ENCODE results near the gene SCAND1. TPM values are rescaled to one million over a fixed set of nuclear protein-coding genes. Genes with fewer than 3 reads are reported as not detected.
"Not testable (repeated sequence)": the region's sequence is repeated elsewhere in the genome, so short reads cannot be mapped to it uniquely, and the experiment has no call there.

SCAND1 gene
- total and polyA plus RNA-seq, 3 donors from 2014 or later: 45.4 to 136 (median 120) TPM

DNA sequence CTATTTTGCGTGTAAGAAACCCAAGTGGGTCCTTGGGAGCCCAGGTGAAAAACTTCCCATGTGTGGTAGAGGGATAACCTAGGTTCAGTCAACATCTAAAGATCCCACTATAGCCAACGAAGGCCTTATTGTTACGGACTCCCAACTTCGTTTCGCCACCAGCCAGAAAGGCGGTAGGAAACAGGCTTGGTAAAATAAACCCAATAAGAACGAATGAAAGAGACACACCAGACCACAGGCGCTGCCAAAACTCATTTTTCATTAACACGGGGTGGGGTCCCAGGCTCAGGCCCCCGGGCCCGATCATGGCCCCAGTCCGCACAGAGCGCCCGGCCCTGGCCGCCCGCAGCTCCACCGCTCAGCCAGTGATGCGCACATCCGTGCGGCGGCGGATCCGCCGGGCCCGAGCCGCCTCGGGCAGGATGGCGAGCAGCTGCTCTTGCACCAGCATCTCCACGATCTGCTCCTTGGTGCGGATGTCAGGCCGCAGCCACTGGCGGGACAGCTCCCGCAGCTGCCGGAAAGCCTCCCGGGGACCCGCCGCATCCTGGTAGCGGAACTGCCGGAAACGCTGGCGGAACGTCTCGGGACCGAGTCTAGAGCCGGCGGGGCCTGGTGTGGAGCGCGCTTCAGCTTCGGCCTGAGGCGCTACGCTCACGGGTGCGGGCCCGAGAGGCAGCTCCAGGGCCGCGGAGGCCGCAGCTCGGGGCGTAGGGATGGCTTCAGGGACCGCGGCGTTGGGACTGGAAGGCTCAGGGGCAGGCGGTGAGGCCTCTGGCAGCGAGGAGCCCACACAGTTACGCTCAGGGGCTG is 709 bp downstream of the SCAND1 start:
- Histone ChIP-seq H3K9me3 (no peaks in the 10 kb centered on the region), H3K27ac (peak overlapping the region; percentile 95), H3K4me1 (peaks cover 19% of the 10 kb centered on the region), H3K27me3 (no peaks in the 10 kb centered on the region), H3K4me3 (peak overlapping the region; percentile 96 to 97), H3K36me3 (ENCODE audit: low read depth, missing control alignments) (no peaks in the 10 kb centered on the region)
- TF ChIP-seq, protein P1, sequence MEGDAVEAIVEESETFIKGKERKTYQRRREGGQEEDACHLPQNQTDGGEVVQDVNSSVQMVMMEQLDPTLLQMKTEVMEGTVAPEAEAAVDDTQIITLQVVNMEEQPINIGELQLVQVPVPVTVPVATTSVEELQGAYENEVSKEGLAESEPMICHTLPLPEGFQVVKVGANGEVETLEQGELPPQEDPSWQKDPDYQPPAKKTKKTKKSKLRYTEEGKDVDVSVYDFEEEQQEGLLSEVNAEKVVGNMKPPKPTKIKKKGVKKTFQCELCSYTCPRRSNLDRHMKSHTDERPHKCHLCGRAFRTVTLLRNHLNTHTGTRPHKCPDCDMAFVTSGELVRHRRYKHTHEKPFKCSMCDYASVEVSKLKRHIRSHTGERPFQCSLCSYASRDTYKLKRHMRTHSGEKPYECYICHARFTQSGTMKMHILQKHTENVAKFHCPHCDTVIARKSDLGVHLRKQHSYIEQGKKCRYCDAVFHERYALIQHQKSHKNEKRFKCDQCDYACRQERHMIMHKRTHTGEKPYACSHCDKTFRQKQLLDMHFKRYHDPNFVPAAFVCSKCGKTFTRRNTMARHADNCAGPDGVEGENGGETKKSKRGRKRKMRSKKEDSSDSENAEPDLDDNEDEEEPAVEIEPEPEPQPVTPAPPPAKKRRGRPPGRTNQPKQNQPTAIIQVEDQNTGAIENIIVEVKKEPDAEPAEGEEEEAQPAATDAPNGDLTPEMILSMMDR (IDR thresholded peaks at IDR 0.05): no peak
- TF ChIP-seq POLR2A (IDR thresholded peaks at IDR 0.05): no peak
- intact Hi-C loops (cut with DNase I; ENCODE audit: low total_unique reads): no loop called here
- WGBS, 2 donors: 1 to 2% methylated on average over 23 to 34 of the region's 65 CpGs
- peak; percentile 40 for DNase-seq

DNA sequence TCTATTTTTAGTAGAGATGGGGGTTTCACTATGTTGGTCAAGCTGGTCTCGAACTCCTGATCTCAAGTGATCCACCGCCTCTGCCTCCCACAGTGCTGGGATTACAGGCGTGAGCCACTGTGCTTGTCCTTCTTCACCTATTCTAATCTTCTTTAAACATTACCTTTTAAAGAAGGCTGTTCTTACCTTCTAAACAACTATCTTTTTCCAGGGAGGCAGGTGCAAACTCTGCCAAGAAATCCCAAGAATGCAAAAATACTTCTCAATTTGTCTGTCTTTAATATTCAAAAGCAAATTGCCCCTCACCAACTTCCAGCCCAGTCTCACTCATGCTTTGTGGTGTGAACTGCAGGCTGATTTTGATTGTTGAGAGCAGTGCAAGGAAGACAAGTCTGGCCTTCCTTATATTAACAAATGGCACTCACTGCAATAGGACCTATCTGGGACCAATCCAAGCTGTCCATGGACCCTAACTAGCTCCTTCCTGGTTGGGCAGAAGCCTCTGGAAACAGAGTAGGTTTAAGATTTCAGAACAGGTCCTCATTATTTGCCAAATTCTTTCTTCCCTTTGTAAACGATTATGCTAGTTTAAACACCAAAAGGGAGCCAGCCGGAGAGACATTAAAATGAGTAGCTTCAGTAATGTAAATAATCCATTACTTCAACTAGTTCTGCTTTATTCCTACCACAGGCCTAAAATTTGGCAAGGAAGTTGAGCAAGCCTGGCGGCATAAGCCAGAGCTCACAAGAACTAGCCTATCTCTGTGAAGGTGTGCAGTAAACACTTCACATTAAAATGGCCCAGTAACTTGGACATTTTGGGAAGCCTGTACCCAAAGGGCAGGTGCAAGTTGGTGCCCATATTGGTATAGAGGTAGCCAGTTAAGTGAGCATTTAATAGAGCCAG is 1.6 kb downstream of the SCAND1 start:
- Histone ChIP-seq H3K27me3 (no peaks in the 10 kb centered on the region), H3K9me3 (no peaks in the 10 kb centered on the region), H3K4me1 (peaks cover 19% of the 10 kb centered on the region), H3K27ac (peak overlapping the region; percentile 95), H3K36me3 (ENCODE audit: low read depth, missing control alignments) (no peaks in the 10 kb centered on the region), H3K4me3 (peak overlapping the region; percentile 96 to 97)
- WGBS, 2 donors: 37 to 52% methylated on average over 6 of the region's 6 CpGs
- TF ChIP-seq, protein P1 (IDR thresholded peaks at IDR 0.05): no peak
- TF ChIP-seq POLR2A (IDR thresholded peaks at IDR 0.05): no peak
- DNase-seq: no peak
- intact Hi-C loops (cut with DNase I; ENCODE audit: low total_unique reads): no loop called here

DNA sequence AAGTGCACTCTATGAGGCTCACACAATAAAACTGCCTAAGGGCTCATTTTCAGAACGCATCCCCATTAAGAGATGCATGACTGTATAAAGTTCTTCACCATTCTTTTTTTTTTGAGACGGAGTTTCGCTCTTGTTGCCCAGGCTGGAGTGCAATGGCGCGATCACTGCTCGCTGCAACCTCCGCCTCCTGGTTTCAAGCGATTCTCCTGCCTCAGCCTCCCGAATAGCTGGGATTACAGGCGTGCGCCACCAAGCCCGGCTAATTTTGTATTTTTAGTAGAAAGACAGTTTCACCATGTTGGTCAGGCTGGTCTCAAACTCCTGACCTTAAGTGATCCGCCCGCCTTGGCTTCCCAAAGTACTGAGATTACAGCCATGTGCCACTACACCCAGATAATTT is 2.2 kb downstream of the SCAND1 start:
- H3K27me3 ChIP-seq; DNase-seq; H3K36me3 ChIP-seq (ENCODE audit: low read depth, missing control alignments); H3K4me3 ChIP-seq; intact Hi-C loops (cut with DNase I; ENCODE audit: low total_unique reads); H3K9me3 ChIP-seq: not testable (repeated sequence)
- Histone ChIP-seq H3K27ac (peak overlapping the region in 1 of 2 donors; percentile 95), H3K4me1 (peaks cover 19% of the 10 kb centered on the region)
- WGBS, 2 donors: 63 to 77% methylated on average over 13 to 14 of the region's 14 CpGs

GRCh38 chr20:35950093-35950492 is 4.2 kb downstream of the SCAND1 start:
- intact Hi-C loops (cut with DNase I; ENCODE audit: low total_unique reads): no loop called here
- H3K27ac ChIP-seq: no peak overlapping the region

More at GRCh38 chr20:35950093-35950492, 4.2 kb downstream of the SCAND1 start:
- Histone ChIP-seq H3K9me3 (no peaks in the 10 kb centered on the region), H3K36me3 (ENCODE audit: low read depth, missing control alignments) (no peaks in the 10 kb centered on the region), H3K27me3 (no peaks in the 10 kb centered on the region), H3K4me3 (no peak overlapping the region), H3K4me1 (peaks cover 16% of the 10 kb centered on the region)
- TF ChIP-seq, protein P1 (IDR thresholded peaks at IDR 0.05): no peak
- TF ChIP-seq POLR2A (IDR thresholded peaks at IDR 0.05): no peak
- DNase-seq: no peak
- WGBS, 2 donors: 89 to 97% methylated on average over 7 of the region's 7 CpGs

Measured in testis (tissue), 3 donors.